Bronchial epithelial cell (primary cell): ENCODE data around the gene CTPS1. TPM values are rescaled to one million over a fixed set of nuclear protein-coding genes. Genes with fewer than 3 reads are reported as not detected.
A peak's percentile ranks its signal among the peaks of the same experiment; 100 is the strongest.

ENCODE experiments used
- DNase-seq: peaks from one replicate; pipeline ENCODE4 v3.0.0-alpha.2; 2010; ENCODE audit warnings: low read depth
- FAIRE-seq: peaks from 2 replicates; lab custom pipeline; 2011; peaks lifted over from hg19 to GRCh38; lab: Jason Lieb, UNC
- H3K27me3 ChIP-seq: 2 replicates; pipeline ENCODE4 v1.5.1; 2011; ENCODE audit warnings: low read length; ENCODE audit not compliant: control insufficient read depth, insufficient read depth
- H3K36me3 ChIP-seq: 2 replicates; pipeline ENCODE4 v1.5.1; 2011; ENCODE audit warnings: low read length; ENCODE audit not compliant: control insufficient read depth, insufficient read depth
- H3K4me3 ChIP-seq: 2 replicates; pipeline ENCODE4 v1.5.1; 2011; ENCODE audit warnings: mild to moderate bottlenecking, low read depth, low read length, control low read depth
- total RNA-seq: library from RNA; depleted of rRNA; stranded (reverse); fragments of >200 nt; gene quantifications from 2 replicates; pipeline ENCODE4 v1.2.1, GENCODE V29; 2014
- TF ChIP-seq, protein P1 (sequence below): IDR thresholded peaks from 2 replicates; pipeline ENCODE4 v1.5.1; 2011; ENCODE audit warnings: mild to moderate bottlenecking, moderate library complexity, low read length, control low read depth, inconsistent platforms; ENCODE audit not compliant: insufficient read depth, severe bottlenecking

The CTPS1 gene
- total RNA-seq, 1 donor from 2014 or later = 33.7 TPM

DNA sequence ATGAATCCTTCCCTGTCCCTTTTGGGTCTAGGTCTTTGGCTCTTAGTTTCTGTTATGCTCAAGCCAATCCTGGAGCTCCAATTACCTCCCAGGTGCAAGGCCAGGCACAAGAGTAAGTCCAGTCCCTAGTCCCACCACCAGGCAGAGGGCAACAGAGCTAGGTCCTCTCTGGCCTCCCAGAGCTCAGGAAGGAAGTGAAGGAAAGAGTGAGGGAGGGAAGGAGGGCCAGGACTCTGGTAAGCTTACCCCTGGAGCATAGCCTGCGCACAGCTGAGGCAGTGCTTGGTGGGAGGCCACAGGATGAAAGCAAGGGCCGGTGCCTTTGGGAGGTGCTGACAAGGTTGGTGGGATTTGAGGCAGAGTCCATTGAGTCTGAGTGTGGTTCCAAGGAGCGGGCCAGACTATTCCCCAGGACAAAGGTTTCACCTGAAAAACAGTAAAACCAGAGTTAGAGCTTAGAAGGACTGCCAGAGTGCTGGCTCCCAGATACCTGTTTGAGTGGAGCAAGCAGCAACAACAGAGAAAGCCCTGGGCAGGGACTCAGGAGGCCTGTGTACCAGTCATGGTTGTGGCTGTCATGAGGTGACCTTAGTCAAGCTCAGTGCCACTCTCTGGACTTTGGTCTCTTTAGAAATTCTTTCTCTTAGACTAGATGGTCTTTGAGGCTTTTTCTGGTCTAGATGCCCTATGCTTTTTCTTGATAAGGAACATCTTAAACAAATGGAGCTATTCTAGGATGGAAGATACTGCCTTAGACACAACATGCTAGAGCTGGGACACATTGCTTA, 57.8 kb downstream of the CTPS1 start:
- TF ChIP-seq, protein P1, sequence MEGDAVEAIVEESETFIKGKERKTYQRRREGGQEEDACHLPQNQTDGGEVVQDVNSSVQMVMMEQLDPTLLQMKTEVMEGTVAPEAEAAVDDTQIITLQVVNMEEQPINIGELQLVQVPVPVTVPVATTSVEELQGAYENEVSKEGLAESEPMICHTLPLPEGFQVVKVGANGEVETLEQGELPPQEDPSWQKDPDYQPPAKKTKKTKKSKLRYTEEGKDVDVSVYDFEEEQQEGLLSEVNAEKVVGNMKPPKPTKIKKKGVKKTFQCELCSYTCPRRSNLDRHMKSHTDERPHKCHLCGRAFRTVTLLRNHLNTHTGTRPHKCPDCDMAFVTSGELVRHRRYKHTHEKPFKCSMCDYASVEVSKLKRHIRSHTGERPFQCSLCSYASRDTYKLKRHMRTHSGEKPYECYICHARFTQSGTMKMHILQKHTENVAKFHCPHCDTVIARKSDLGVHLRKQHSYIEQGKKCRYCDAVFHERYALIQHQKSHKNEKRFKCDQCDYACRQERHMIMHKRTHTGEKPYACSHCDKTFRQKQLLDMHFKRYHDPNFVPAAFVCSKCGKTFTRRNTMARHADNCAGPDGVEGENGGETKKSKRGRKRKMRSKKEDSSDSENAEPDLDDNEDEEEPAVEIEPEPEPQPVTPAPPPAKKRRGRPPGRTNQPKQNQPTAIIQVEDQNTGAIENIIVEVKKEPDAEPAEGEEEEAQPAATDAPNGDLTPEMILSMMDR = no peak
- FAIRE-seq = no peak
- Histone ChIP-seq H3K36me3 (peaks cover 12% of the 10 kb centered on the region), H3K27me3 (no peaks in the 10 kb centered on the region), H3K4me3 (no peak overlapping the region)
- no peak for DNase-seq

DNA sequence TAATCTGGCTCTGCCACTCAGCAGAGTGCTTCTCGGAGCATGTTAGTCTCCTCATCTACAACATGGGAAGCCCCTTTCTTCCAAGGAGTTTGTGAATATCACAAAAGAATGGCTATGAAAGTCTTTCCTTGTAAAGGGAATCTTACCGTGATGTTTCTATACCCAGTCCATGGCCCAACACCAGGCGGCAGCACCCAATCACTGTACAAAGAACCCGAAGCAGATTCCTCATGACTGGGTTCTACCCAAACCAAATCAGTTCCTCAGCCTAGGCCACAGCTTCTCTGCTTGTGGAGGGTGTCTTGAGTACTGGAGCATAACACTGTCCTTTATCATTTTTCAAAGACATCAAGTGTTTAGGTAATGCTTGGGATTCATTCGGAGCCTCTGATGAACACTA, 58.6 kb downstream of the CTPS1 start:
- TF ChIP-seq, protein P1 = peak; percentile 39
- Histone ChIP-seq H3K4me3 (no peak overlapping the region), H3K27me3 (no peaks in the 10 kb centered on the region), H3K36me3 (peaks cover 10% of the 10 kb centered on the region)
- FAIRE-seq = peak; percentile 18
- no peak for DNase-seq

DNA sequence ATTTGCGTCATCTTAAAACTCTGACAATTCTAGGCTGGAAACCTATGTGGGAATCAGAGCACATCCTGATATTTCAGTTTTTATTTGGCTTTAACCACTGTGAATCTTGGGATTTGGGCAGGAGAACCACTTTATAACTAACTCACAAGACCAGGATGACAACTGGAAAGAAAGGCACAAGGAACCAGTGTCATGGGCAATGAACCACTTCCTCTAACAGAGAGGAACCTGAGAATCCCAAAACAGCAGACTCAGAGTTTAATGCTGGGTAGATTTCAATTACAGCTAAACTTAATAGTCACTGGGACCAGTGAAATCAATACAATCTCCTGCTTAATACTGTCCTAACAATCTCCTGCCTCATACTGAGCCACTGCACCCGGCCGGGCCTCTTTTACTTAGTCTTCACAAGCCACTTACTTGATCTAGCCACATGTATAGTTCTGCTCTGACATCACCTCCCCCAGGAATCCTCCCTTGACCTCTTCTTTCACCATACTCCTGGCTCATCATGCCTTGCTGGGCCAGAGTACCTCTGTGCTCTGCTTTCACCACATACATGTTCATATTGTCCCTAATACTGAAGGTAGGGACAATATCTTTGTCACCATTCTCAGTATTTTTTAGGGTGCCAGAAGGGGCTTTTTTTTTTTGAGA, 62.2 kb downstream of the CTPS1 start:
- TF ChIP-seq, protein P1 = no peak
- peaks cover 6% of the 10 kb centered on the region for H3K36me3 ChIP-seq
- no peak overlapping the region for H3K4me3 ChIP-seq
- DNase-seq (no peak), FAIRE-seq (no peak)
- no peaks in the 10 kb centered on the region for H3K27me3 ChIP-seq

DNA sequence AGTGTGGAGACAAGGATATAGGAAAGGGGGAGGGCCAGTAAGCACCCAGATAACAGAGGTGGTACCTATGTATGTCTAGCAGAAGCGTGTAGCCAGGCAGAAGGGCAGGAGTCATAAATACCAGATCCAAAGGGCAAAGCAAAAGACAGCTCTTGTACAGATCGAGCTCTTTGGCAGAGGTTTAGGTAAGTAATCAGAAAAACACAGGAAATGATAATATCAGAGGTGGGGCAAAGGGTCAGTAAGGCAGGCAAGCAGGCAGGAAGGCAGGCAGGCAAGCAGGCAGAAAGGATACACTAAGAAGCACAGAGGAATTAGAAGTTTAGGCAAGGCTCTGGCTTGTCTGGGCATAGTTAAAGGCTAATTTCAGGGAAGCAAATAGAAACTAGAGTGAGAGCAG, 64.7 kb downstream of the CTPS1 start:
- H3K4me3 ChIP-seq = no peak overlapping the region
- TF ChIP-seq, protein P1 = no peak
- no peaks in the 10 kb centered on the region for H3K36me3 ChIP-seq
- FAIRE-seq (no peak), DNase-seq (peak; percentile 41)
- no peaks in the 10 kb centered on the region for H3K27me3 ChIP-seq

DNA sequence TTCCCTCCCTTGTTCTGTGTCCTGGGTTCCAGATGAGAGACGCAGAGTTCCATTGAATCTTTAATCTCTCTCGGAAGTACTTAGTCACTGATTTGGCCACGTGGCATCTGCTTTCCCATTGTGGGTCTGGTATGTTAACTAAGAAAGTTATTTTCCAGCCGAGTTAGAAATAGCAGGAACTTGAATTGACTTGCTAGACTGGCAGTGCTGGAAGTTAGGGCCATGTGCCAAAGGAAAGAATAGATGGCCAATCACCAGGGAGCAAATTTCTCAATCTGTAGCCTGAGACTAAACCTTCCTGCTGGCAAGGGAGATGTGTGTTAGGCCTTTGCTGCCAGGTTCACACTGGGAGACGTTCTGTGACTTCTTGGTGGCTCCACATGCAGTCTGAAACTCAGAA, 66.2 kb downstream of the CTPS1 start:
- TF ChIP-seq, protein P1 = no peak
- no peaks in the 10 kb centered on the region for H3K27me3 ChIP-seq
- peak; percentile 97 for DNase-seq
- H3K4me3 ChIP-seq = no peak overlapping the region
- no peaks in the 10 kb centered on the region for H3K36me3 ChIP-seq
- FAIRE-seq = peak; percentile 86
